ENCODE data around the gene TSHR. TPM values are rescaled to one million over a fixed set of nuclear protein-coding genes. Genes with fewer than 3 reads are reported as not detected.

TSHR gene
- total and polyA plus RNA-seq, 2 of the 13 experiments (the other 11 are each of a cell fraction or from before 2014, with no cell fraction given), result not detected

GRCh38 chr14:81113176-81113575 lies 157.8 kb downstream of the TSHR start:
- ChIA-PET CTCF (ENCODE audit: low intra/inter-chr PET ratio, low total read pairs) (no interaction called here), POLR2A (no interaction called here)
- H3K9me3 ChIP-seq (ENCODE audit: low read length), result no peaks in the 10 kb centered on the region
- H3K9ac ChIP-seq (ENCODE audit: insufficient read depth, low read depth, low read length), result no peak overlapping the region
- ATAC-seq (no peak), FAIRE-seq (no peak), DNase-seq (ENCODE audit: low spot score) (no peak)
- no TSS peak for BruUV-seq (replicated peaks)
- H4K20me1 ChIP-seq (ENCODE audit: insufficient read depth, low read length), result no peaks in the 10 kb centered on the region
- H3K27ac ChIP-seq (ENCODE audit: extremely low read length, insufficient read depth, low read length), result no peak overlapping the region
- no peaks in the 10 kb centered on the region for H3K36me3 ChIP-seq (replicated peaks in 1 of 2; ENCODE audit: control insufficient read depth in 1 of 2, insufficient read depth in 2 of 2, low read length in 2 of 2)
- no peak overlapping the region for H3K4me2 ChIP-seq (ENCODE audit: low read depth, low read length)
- no peak for TF ChIP-seq ZHX2 (IDR thresholded peaks at IDR 0.05; ENCODE audit: low read depth)
- TF ChIP-seq ZHX2 (CRISPR knock-in tag; IDR thresholded peaks at IDR 0.05; ENCODE audit: borderline replicate concordance), result no peak
- no peak for TF ChIP-seq KLF12 (CRISPR knock-in tag; IDR thresholded peaks at IDR 0.05; ENCODE audit: borderline replicate concordance)
- TF ChIP-seq ZNF180 (CRISPR knock-in tag; IDR thresholded peaks at IDR 0.05; ENCODE audit: borderline replicate concordance, low read depth), result no peak
- no peak for TF ChIP-seq ZSCAN31 (CRISPR knock-in tag; IDR thresholded peaks at IDR 0.05; ENCODE audit: low read depth)
- no peak for TF ChIP-seq ZKSCAN8 (CRISPR knock-in tag; IDR thresholded peaks at IDR 0.05; ENCODE audit: borderline replicate concordance)
- TF ChIP-seq ZNF749 (CRISPR knock-in tag; IDR thresholded peaks at IDR 0.05; ENCODE audit: borderline replicate concordance), result no peak
- TF ChIP-seq, protein P1, sequence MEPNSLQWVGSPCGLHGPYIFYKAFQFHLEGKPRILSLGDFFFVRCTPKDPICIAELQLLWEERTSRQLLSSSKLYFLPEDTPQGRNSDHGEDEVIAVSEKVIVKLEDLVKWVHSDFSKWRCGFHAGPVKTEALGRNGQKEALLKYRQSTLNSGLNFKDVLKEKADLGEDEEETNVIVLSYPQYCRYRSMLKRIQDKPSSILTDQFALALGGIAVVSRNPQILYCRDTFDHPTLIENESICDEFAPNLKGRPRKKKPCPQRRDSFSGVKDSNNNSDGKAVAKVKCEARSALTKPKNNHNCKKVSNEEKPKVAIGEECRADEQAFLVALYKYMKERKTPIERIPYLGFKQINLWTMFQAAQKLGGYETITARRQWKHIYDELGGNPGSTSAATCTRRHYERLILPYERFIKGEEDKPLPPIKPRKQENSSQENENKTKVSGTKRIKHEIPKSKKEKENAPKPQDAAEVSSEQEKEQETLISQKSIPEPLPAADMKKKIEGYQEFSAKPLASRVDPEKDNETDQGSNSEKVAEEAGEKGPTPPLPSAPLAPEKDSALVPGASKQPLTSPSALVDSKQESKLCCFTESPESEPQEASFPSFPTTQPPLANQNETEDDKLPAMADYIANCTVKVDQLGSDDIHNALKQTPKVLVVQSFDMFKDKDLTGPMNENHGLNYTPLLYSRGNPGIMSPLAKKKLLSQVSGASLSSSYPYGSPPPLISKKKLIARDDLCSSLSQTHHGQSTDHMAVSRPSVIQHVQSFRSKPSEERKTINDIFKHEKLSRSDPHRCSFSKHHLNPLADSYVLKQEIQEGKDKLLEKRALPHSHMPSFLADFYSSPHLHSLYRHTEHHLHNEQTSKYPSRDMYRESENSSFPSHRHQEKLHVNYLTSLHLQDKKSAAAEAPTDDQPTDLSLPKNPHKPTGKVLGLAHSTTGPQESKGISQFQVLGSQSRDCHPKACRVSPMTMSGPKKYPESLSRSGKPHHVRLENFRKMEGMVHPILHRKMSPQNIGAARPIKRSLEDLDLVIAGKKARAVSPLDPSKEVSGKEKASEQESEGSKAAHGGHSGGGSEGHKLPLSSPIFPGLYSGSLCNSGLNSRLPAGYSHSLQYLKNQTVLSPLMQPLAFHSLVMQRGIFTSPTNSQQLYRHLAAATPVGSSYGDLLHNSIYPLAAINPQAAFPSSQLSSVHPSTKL (CRISPR knock-in tag; IDR thresholded peaks at IDR 0.05), result no peak
- TF ChIP-seq GLMP (CRISPR knock-in tag; IDR thresholded peaks at IDR 0.05; ENCODE audit: borderline replicate concordance), result no peak
- no peak for TF ChIP-seq ZNF451 (CRISPR knock-in tag; IDR thresholded peaks at IDR 0.05)
- TF ChIP-seq PCBP1 (IDR thresholded peaks at IDR 0.05; ENCODE audit: borderline replicate concordance, low read depth, low read length), result no peak
- H2AFZ ChIP-seq (ENCODE audit: low read length), result no peak overlapping the region
- H3K4me1 ChIP-seq (ENCODE audit: insufficient read depth, low read length), result no peaks in the 10 kb centered on the region
- no peaks in the 10 kb centered on the region for H3K79me2 ChIP-seq (ENCODE audit: insufficient read depth, low read length)
- 46% methylated on average over 2 of the region's 2 CpGs for WGBS (ENCODE audit: low lambda C conversion rate)
- no peak overlapping the region for H3K4me3 ChIP-seq (replicated peaks in 1 of 3; ENCODE audit: insufficient read depth in 1 of 3, low read depth in 2 of 3, low read length in 3 of 3)
- intact Hi-C loops (cut with micrococcal nuclease; ENCODE audit: unreplicated experiment), result no loop called here
- no peaks in the 10 kb centered on the region for H3K27me3 ChIP-seq (ENCODE audit: control insufficient read depth in 1 of 2, insufficient read depth in 2 of 2, low read length in 2 of 2)
- in situ Hi-C loops (cut with HindIII; ENCODE audit: extremely low pct_ligation_motif_present, low pct_unique_long_range_greater_than_20kb), result no loop called here

Measured in HepG2 (cell line).